Ishikawa (cell line): Measurements from ENCODE around the gene LRRFIP2.

ENCODE experiments used
- CEBPB ChIP-seq: IDR thresholded peaks from 2 replicates; pipeline ENCODE4 v1.6.1; 2012
- CREB1 ChIP-seq: IDR thresholded peaks from 2 replicates; pipeline ENCODE4 v1.6.1; 2012; ENCODE audit warnings: low read depth
- EP300 ChIP-seq: IDR thresholded peaks from 2 replicates; pipeline ENCODE4 v1.6.1; 2012; ENCODE audit warnings: borderline replicate concordance
- FOXM1 ChIP-seq: IDR thresholded peaks from 2 replicates; pipeline ENCODE4 v1.6.1; 2012; ENCODE audit warnings: low read depth, borderline replicate concordance
- NFIC ChIP-seq: IDR thresholded peaks from 2 replicates; pipeline ENCODE4 v1.6.1; 2012
- TAF1 ChIP-seq: IDR thresholded peaks from 2 replicates; pipeline ENCODE4 v1.6.1; 2012; ENCODE audit warnings: low read depth, mild to moderate bottlenecking
- YY1 ChIP-seq: IDR thresholded peaks from 2 replicates; pipeline ENCODE4 v1.6.1; 2012; ENCODE audit warnings: low read depth
- TF ChIP-seq, protein P1 (sequence below): IDR thresholded peaks from 2 replicates; pipeline ENCODE4 v1.6.1; 2012; ENCODE audit warnings: low read depth, mild to moderate bottlenecking
- TF ChIP-seq, protein P2 (sequence below): IDR thresholded peaks from 2 replicates; pipeline ENCODE4 v1.6.1; 2012
- TF ChIP-seq, protein P3 (sequence below): IDR thresholded peaks from 2 replicates; pipeline ENCODE4 v1.6.1; 2012

DNA sequence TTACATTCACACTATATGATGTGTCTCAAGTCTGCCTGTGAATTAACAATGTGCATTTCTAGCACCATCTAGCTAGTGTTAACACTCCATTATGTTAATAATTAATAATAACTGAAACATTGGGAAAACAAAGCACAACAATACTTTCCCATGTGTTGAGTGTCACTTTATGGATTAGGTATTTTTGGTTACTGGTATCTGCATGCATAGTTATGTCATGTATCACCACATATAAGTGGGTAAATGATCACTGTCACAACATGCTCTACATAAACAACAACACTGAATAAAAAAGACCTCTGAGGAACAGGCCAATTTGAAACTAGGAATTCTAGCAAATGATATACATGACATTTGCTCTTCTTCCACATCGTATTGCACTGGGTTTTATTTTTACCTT is 106.4 kb downstream of the LRRFIP2 start:
- TF ChIP-seq, protein P1, sequence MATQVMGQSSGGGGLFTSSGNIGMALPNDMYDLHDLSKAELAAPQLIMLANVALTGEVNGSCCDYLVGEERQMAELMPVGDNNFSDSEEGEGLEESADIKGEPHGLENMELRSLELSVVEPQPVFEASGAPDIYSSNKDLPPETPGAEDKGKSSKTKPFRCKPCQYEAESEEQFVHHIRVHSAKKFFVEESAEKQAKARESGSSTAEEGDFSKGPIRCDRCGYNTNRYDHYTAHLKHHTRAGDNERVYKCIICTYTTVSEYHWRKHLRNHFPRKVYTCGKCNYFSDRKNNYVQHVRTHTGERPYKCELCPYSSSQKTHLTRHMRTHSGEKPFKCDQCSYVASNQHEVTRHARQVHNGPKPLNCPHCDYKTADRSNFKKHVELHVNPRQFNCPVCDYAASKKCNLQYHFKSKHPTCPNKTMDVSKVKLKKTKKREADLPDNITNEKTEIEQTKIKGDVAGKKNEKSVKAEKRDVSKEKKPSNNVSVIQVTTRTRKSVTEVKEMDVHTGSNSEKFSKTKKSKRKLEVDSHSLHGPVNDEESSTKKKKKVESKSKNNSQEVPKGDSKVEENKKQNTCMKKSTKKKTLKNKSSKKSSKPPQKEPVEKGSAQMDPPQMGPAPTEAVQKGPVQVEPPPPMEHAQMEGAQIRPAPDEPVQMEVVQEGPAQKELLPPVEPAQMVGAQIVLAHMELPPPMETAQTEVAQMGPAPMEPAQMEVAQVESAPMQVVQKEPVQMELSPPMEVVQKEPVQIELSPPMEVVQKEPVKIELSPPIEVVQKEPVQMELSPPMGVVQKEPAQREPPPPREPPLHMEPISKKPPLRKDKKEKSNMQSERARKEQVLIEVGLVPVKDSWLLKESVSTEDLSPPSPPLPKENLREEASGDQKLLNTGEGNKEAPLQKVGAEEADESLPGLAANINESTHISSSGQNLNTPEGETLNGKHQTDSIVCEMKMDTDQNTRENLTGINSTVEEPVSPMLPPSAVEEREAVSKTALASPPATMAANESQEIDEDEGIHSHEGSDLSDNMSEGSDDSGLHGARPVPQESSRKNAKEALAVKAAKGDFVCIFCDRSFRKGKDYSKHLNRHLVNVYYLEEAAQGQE: no peak
- TF ChIP-seq CEBPB (no peak), TAF1 (no peak), NFIC (no peak), CREB1 (no peak), EP300 (no peak), FOXM1 (no peak), YY1 (no peak)
- TF ChIP-seq, protein P2, sequence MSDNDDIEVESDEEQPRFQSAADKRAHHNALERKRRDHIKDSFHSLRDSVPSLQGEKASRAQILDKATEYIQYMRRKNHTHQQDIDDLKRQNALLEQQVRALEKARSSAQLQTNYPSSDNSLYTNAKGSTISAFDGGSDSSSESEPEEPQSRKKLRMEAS: no peak
- TF ChIP-seq, protein P3, sequence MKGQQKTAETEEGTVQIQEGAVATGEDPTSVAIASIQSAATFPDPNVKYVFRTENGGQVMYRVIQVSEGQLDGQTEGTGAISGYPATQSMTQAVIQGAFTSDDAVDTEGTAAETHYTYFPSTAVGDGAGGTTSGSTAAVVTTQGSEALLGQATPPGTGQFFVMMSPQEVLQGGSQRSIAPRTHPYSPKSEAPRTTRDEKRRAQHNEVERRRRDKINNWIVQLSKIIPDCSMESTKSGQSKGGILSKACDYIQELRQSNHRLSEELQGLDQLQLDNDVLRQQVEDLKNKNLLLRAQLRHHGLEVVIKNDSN: no peak
